Esophagus squamous epithelium (tissue), 5 donors: ENCODE results near the gene AK8. TPM values are rescaled to one million over a fixed set of nuclear protein-coding genes. Genes with fewer than 3 reads are reported as not detected.
A peak's percentile ranks its signal among the peaks of the same experiment; 100 is the strongest.

Source experiments
- DNase-seq: peaks from one replicate; lab custom pipeline; 2025; lab: John Stamatoyannopoulos, UW
- H3K27ac ChIP-seq, 4 donors: fragments of 200-600 bp; sonication (generic); one replicate each; pipeline ENCODE4 v1.5.1; 2016 to 2019; ENCODE audit warnings: mild to moderate bottlenecking in 1 of 4
- H3K27me3 ChIP-seq, 4 donors: fragments of 200-600 bp; sonication (generic); 1 replicate in 3 of 4; 2 replicates in 1 of 4; pipeline versions ENCODE4 v1.5.1 to v1.6.0; 2017 to 2021; ENCODE audit warnings: antibody characterized with exemption in 1 of 4
- H3K36me3 ChIP-seq, 3 donors: fragments of 200-600 bp; sonication (generic); one replicate each; pipeline ENCODE4 v1.5.1; 2016 to 2019
- H3K4me1 ChIP-seq, 3 donors: fragments of 200-600 bp; sonication (generic); one replicate each; pipeline ENCODE4 v1.5.1; 2017 to 2019
- H3K4me3 ChIP-seq, 4 donors: fragments of 200-600 bp; sonication (generic); 1 replicate in 3 of 4; 2 replicates in 1 of 4; pipeline ENCODE4 v1.5.1; 2016 to 2019; ENCODE audit warnings: mild to moderate bottlenecking in 2 of 4, moderate library complexity in 1 of 4
- H3K9me3 ChIP-seq, 3 donors: fragments of 200-600 bp; sonication (generic); one replicate each; pipeline ENCODE4 v1.5.1; 2016 to 2019
- CTCF ChIP-seq, 6 experiments: fragments of 450-650 bp in 4 of 6; fragments of 200-600 bp in 2 of 6; sonication (generic) in 2 of 6; IDR thresholded peaks; one replicate each; pipeline ENCODE4 v1.5.1; 2016 to 2019; ENCODE audit warnings: antibody characterized with exemption in 6 of 6, mild to moderate bottlenecking in 4 of 6, moderate library complexity in 4 of 6
- POLR2A ChIP-seq, 4 donors: fragments of 450-650 bp; IDR thresholded peaks; one replicate each; pipeline ENCODE4 v1.6.1; 2017; ENCODE audit warnings: antibody characterized with exemption in 4 of 4, mild to moderate bottlenecking in 4 of 4, moderate library complexity in 3 of 4
- WGBS, 2 donors: methylation state at CpG; one replicate each; pipeline ENCODE4 v1.1.5; 2018; 5-methylcytosine and 5-hydroxymethylcytosine counted together
- intact Hi-C: fragments of 100-400 bp; cut with DNase I; formaldehyde crosslinking; loops from one replicate; pipeline ENCODE4 v1.15.0; 2022
- total RNA-seq, 4 donors: library from RNA; depleted of rRNA; stranded (reverse); fragments of >200 nt; gene quantifications; one replicate each; pipeline ENCODE4 v1.1.0, GENCODE V29; 2016
- donor health status: DM: yes; HTN: yes; CAD: no.

Gene AK8
- total RNA-seq, 4 donors from 2014 or later: 0.38 to 1.1 (median 0.48) TPM; not detected in 1

- no CpG with 5 or more reads among the region's 10 CpGs for WGBS, 2 donors
- H3K4me3 ChIP-seq: peak overlapping the region; percentile 72 to 87 (median 80)
- no peaks in the 10 kb centered on the region for H3K27me3 ChIP-seq
- no peak for DNase-seq
- no peaks in the 10 kb centered on the region for H3K9me3 ChIP-seq
- H3K36me3 ChIP-seq: no peaks in the 10 kb centered on the region
- no peak for TF ChIP-seq CTCF (IDR thresholded peaks at IDR 0.05)
- TF ChIP-seq POLR2A (IDR thresholded peaks at IDR 0.05): no peak
- intact Hi-C loops: no loop called here
- peaks cover 2 to 21% (median 11%) of the 10 kb centered on the region in 3 donors for H3K4me1 ChIP-seq
- peak overlapping the region; percentile 79 to 88 (median 80) for H3K27ac ChIP-seq
Observed at GRCh38 chr9:132770770-132771310, 107.2 kb downstream of the AK8 start.

- H3K9me3 ChIP-seq: no peaks in the 10 kb centered on the region
- peaks cover 2 to 21% (median 11%) of the 10 kb centered on the region in 3 donors for H3K4me1 ChIP-seq
- no peaks in the 10 kb centered on the region for H3K36me3 ChIP-seq
- intact Hi-C loops: no loop called here
- peak overlapping the region; percentile 79 to 88 (median 80) for H3K27ac ChIP-seq
- WGBS, 2 donors: 6 to 22% methylated on average over 19 to 38 of the region's 54 CpGs
- H3K4me3 ChIP-seq: peak overlapping the region; percentile 72 to 87 (median 80)
- peak in 1 of 4 donors; percentile 51 for TF ChIP-seq POLR2A (IDR thresholded peaks at IDR 0.05)
- TF ChIP-seq CTCF (IDR thresholded peaks at IDR 0.05): no peak
- no peak for DNase-seq
- no peaks in the 10 kb centered on the region for H3K27me3 ChIP-seq
Observed at GRCh38 chr9:132769906-132770769, 107.9 kb downstream of the AK8 start.

- 0% methylated on average over 11 to 21 of the region's 25 CpGs for WGBS, 2 donors
- DNase-seq: peak; percentile 18
- Histone ChIP-seq H3K36me3 (no peaks in the 10 kb centered on the region), H3K4me1 (peaks cover 2 to 21% (median 11%) of the 10 kb centered on the region in 3 donors), H3K4me3 (peak overlapping the region; percentile 72 to 87 (median 80)), H3K27ac (peak overlapping the region; percentile 79 to 88 (median 80)), H3K27me3 (no peaks in the 10 kb centered on the region), H3K9me3 (no peaks in the 10 kb centered on the region)
- no peak for TF ChIP-seq POLR2A (IDR thresholded peaks at IDR 0.05)
- peak; percentile 26 to 57 (median 46) for TF ChIP-seq CTCF (IDR thresholded peaks at IDR 0.05)
- intact Hi-C loops: no loop called here
Observed at GRCh38 chr9:132768932-132769905, 108.9 kb downstream of the AK8 start.

- TF ChIP-seq CTCF (IDR thresholded peaks at IDR 0.05) (no peak), POLR2A (IDR thresholded peaks at IDR 0.05) (no peak)
- 68 to 75% methylated on average over 3 of the region's 3 CpGs for WGBS, 2 donors
- no peak for DNase-seq
Observed at GRCh38 chr9:132763574-132763973, 114.5 kb downstream of the AK8 start.

More at GRCh38 chr9:132763574-132763973, 114.5 kb downstream of the AK8 start:
- Histone ChIP-seq H3K27me3 (no peaks in the 10 kb centered on the region), H3K4me1 (peaks cover 0 to 3% (median 2%) of the 10 kb centered on the region in 3 donors), H3K9me3 (no peaks in the 10 kb centered on the region), H3K4me3 (no peak overlapping the region), H3K27ac (no peak overlapping the region), H3K36me3 (no peaks in the 10 kb centered on the region)
- intact Hi-C loops: no loop called here
